ENCODE measurements around the gene ASB18.

ASB18 gene

GRCh38 chr2:236208019-236208926 is 55.9 kb downstream of the ASB18 start:
- no peak for DNase-seq (ENCODE audit: low read depth)

GRCh38 chr2:236207472-236207871 is 56.7 kb downstream of the ASB18 start:
- DNase-seq (ENCODE audit: low read depth) = no peak

GRCh38 chr2:236205867-236206645 is 58.1 kb downstream of the ASB18 start:
- DNase-seq (ENCODE audit: low read depth) = no peak

GRCh38 chr2:236204953-236205352 is 59.3 kb downstream of the ASB18 start:
- no peak for DNase-seq (ENCODE audit: low read depth)

GRCh38 chr2:236200378-236200777 is 63.8 kb downstream of the ASB18 start:
- DNase-seq (ENCODE audit: low read depth) = no peak

- DNase-seq (ENCODE audit: low read depth) = no peak
These were observed 67.8 kb downstream of the ASB18 start for GRCh38 chr2:236196366-236196765.

GRCh38 chr2:236195726-236196125 is 68.5 kb downstream of the ASB18 start:
- DNase-seq (ENCODE audit: low read depth) = no peak

- no peak for DNase-seq (ENCODE audit: low read depth)
These were observed 69.4 kb downstream of the ASB18 start for GRCh38 chr2:236194786-236195185.

- no peak for DNase-seq (ENCODE audit: low read depth)
These were observed 71.2 kb downstream of the ASB18 start for GRCh38 chr2:236193026-236193425.

GRCh38 chr2:236190674-236191073 is 73.5 kb downstream of the ASB18 start:
- no peak for DNase-seq (ENCODE audit: low read depth)

- DNase-seq (ENCODE audit: low read depth) = no peak
These were observed 79.5 kb downstream of the ASB18 start for GRCh38 chr2:236184701-236185100.

GRCh38 chr2:236180831-236181453 is 83.3 kb downstream of the ASB18 start:
- DNase-seq (ENCODE audit: low read depth) = no peak

GRCh38 chr2:236180076-236180816 is 84.0 kb downstream of the ASB18 start:
- DNase-seq (ENCODE audit: low read depth) = no peak

GRCh38 chr2:236179236-236180075 is 84.8 kb downstream of the ASB18 start:
- DNase-seq (ENCODE audit: low read depth) = no peak

GRCh38 chr2:236178890-236179235 is 85.3 kb downstream of the ASB18 start:
- no peak for DNase-seq (ENCODE audit: low read depth)

- no peak for DNase-seq (ENCODE audit: low read depth)
These were observed 86.0 kb downstream of the ASB18 start for GRCh38 chr2:236177967-236178889.

- no peak for DNase-seq (ENCODE audit: low read depth)
These were observed 86.6 kb downstream of the ASB18 start for GRCh38 chr2:236177604-236177966.

GRCh38 chr2:236176951-236177350 is 87.3 kb downstream of the ASB18 start:
- DNase-seq (ENCODE audit: low read depth) = no peak

- DNase-seq (ENCODE audit: low read depth) = no peak
These were observed 87.8 kb downstream of the ASB18 start for GRCh38 chr2:236176417-236176816.

GRCh38 chr2:236175548-236176150 is 88.6 kb downstream of the ASB18 start:
- DNase-seq (ENCODE audit: low read depth) = no peak

Data from HS-27A (cell line).